Prostate gland (tissue), 2 donors: ENCODE results near the gene DDX11. TPM values are rescaled to one million over a fixed set of nuclear protein-coding genes. Genes with fewer than 3 reads are reported as not detected.
A peak's percentile ranks its signal among the peaks of the same experiment; 100 is the strongest.
"Not testable (repeated sequence)": the region's sequence is repeated elsewhere in the genome, so short reads cannot be mapped to it uniquely, and the experiment has no call there.

Experiments
- DNase-seq: peaks from one replicate; pipeline ENCODE4 v3.0.0-alpha.2; 2019; ENCODE audit warnings: low spot score
- H3K27ac ChIP-seq, 2 donors: fragments of 200-600 bp; sonication (generic); 2 replicates each; pipeline ENCODE4 v1.5.1; 2017 to 2019
- H3K27me3 ChIP-seq: fragments of 200-600 bp; sonication (generic); replicated peaks from 2 replicates; pipeline ENCODE4 v1.5.1; 2019; ENCODE audit not compliant: insufficient read depth
- H3K36me3 ChIP-seq, 2 donors: fragments of 200-600 bp; sonication (generic); 1 replicate in 1 of 2; 2 replicates in 1 of 2; pipeline versions ENCODE4 v1.5.1 to v1.8.1; 2017 to 2019
- H3K4me1 ChIP-seq: fragments of 200-600 bp; sonication (generic); replicated peaks from 2 replicates; pipeline ENCODE4 v1.5.1; 2019
- H3K4me3 ChIP-seq, 2 donors: fragments of 200-600 bp; sonication (generic); 2 replicates each; pipeline ENCODE4 v1.5.1; 2017 to 2019
- H3K9me3 ChIP-seq: fragments of 200-600 bp; sonication (generic); 2 replicates; pipeline ENCODE4 v1.5.1; 2017
- CTCF ChIP-seq, 4 experiments: fragments of 200-600 bp in 2 of 4; fragments of 450-650 bp in 2 of 4; sonication (generic) in 2 of 4; IDR thresholded peaks; 1 replicate in 3 of 4; 2 replicates in 1 of 4; pipeline ENCODE4 v1.5.1; 2016 to 2019; ENCODE audit warnings: antibody characterized with exemption in 4 of 4, mild to moderate bottlenecking in 2 of 4, moderate library complexity in 2 of 4
- POLR2A ChIP-seq: fragments of 450-650 bp; IDR thresholded peaks from one replicate; pipeline ENCODE4 v1.6.1; 2016; ENCODE audit warnings: antibody characterized with exemption, mild to moderate bottlenecking
- POLR2AphosphoS5 ChIP-seq: sonication (generic); formaldehyde crosslinking; IDR thresholded peaks from one replicate; pipeline ENCODE4 v1.6.1; 2017; ENCODE audit warnings: antibody characterized with exemption
- WGBS: methylation state at CpG from one replicate; pipeline ENCODE4 v1.1.5; 2018; 5-methylcytosine and 5-hydroxymethylcytosine counted together
- intact Hi-C: fragments of 100-400 bp; cut with DNase I; formaldehyde crosslinking; loops from one replicate; pipeline ENCODE4 v1.14.2; 2022
- total RNA-seq, 2 donors: library from RNA; depleted of rRNA; stranded (reverse); fragments of >200 nt; gene quantifications; one replicate each; pipeline ENCODE4 v1.1.0, GENCODE V29; 2016

DDX11 gene
- total RNA-seq, 2 donors from 2014 or later: 24.2 to 49.0 TPM

GRCh38 chr12:31053944-31054343, 19.7 kb upstream of the DDX11 start:
- H3K4me1 ChIP-seq, intact Hi-C loops, H3K36me3 ChIP-seq, H3K27me3 ChIP-seq, H3K9me3 ChIP-seq, H3K4me3 ChIP-seq, DNase-seq, H3K27ac ChIP-seq: not testable (repeated sequence)
- WGBS: 87% methylated on average over 1 of the region's 1 CpG
- TF ChIP-seq CTCF (IDR thresholded peaks at IDR 0.05): peak in 2 of 4 experiments; percentile 5 to 7

- no peak overlapping the region for H3K4me3 ChIP-seq
- H3K4me1 ChIP-seq: no peaks in the 10 kb centered on the region
- no peaks in the 10 kb centered on the region for H3K9me3 ChIP-seq
- H3K36me3 ChIP-seq: no peaks in the 10 kb centered on the region
- DNase-seq: no peak
- 91% methylated on average over 4 of the region's 4 CpGs for WGBS
- H3K27ac ChIP-seq: no peak overlapping the region
- no peaks in the 10 kb centered on the region for H3K27me3 ChIP-seq
- intact Hi-C loops: no loop called here
- TF ChIP-seq POLR2A (no peak), POLR2AphosphoS5 (no peak), CTCF (IDR thresholded peaks at IDR 0.05) (no peak)
These were observed 16.0 kb upstream of the DDX11 start for GRCh38 chr12:31057671-31058070.

DNA sequence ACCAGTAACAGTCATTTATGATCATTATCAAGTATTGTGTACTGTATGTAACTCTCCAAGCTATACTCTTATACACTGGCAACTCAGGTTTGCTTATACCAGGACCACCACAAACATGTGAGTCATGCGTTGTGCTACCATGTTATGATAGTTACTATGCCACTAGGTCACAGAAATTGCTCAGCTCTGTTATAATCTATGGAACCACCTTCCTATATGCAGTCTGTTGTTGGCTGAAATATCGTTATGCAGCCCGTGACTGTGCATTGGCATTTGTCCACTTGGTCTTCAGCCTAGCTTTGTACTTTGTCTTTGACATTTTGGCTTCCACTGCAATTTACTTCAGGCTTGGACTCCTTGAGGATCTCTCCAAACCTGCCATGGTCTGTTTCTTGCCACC, 7.5 kb upstream of the DDX11 start:
- DNase-seq, H3K27me3 ChIP-seq, H3K9me3 ChIP-seq, intact Hi-C loops, H3K4me3 ChIP-seq, H3K36me3 ChIP-seq, H3K27ac ChIP-seq, H3K4me1 ChIP-seq: not testable (repeated sequence)
- 31% methylated on average over 3 of the region's 3 CpGs for WGBS

GRCh38 chr12:31067656-31068055, 6.0 kb upstream of the DDX11 start:
- intact Hi-C loops, H3K36me3 ChIP-seq, DNase-seq, H3K27ac ChIP-seq, H3K27me3 ChIP-seq, H3K9me3 ChIP-seq, H3K4me3 ChIP-seq, H3K4me1 ChIP-seq: not testable (repeated sequence)
- 60% methylated on average over 2 of the region's 2 CpGs for WGBS

DNA sequence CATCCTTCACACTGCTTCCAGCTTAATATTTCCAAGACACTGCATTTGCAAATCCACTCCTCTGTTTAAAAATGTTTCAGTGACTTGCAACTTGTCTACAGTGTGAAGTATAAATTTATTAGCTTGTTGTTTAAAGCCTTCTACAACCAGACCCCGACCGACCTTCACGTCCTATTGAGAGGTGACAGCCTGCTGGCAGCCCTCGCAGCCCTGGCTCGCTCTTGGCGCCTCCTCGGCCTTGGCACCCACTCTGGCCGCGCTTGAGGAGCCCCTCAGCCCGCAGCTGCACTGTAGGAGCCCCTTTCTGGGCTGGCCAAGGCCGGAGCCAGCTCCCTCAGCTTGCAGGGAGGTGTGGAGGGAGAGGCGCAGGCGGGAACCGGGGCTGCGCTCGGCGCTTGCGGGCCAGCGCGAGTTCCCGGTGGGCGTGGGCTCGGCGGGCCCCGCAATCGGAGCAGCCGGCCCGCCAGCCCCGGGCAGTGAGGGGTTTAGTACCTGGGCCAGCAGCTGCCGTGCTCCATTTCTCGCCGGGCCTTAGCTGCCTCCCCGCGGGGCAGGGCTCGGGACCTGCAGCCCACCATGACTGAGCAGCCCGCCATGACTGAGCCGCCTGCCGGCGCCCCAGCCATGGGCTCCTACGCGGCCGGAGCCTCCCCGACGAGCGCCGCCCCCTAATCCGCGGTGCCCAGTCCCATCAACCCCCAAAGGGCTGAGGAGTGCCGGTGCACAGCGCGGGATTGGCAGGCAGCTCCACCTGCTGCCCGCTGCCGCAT, 2.5 kb upstream of the DDX11 start:
- H3K36me3 ChIP-seq, intact Hi-C loops, H3K4me1 ChIP-seq, DNase-seq, H3K27me3 ChIP-seq, H3K27ac ChIP-seq, H3K4me3 ChIP-seq, H3K9me3 ChIP-seq: not testable (repeated sequence)
- WGBS: 97% methylated on average over 26 of the region's 53 CpGs

DNA sequence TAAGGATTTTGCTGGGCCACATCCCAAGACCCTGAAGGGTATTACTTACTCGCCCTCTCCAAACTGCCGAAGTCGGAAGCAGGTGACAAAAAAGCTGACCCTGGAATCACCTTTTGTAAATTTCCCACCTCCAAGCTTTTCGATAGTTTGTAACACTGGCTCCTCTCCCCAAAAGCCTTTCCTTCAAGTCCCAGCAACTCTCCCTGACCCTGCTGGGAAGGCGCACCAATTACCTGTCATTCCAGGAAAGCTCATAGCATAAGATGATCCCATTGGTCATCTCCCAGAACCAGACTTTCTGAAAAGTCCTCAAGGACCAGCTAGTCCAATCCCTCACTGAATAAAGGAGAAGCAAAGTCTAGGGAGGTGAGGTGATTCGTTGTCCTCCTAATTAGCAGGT, 698 bp upstream of the DDX11 start:
- WGBS: 32% methylated on average over 5 of the region's 6 CpGs
- H3K9me3 ChIP-seq, H3K27ac ChIP-seq, DNase-seq, H3K4me1 ChIP-seq, H3K36me3 ChIP-seq, H3K27me3 ChIP-seq, intact Hi-C loops: not testable (repeated sequence)
- H3K4me3 ChIP-seq: peak overlapping the region; percentile 51 to 67

GRCh38 chr12:31074333-31074874, 744 bp downstream of the DDX11 start:
- DNase-seq, H3K4me1 ChIP-seq, H3K27me3 ChIP-seq, H3K9me3 ChIP-seq, H3K36me3 ChIP-seq, intact Hi-C loops: not testable (repeated sequence)
- Histone ChIP-seq H3K4me3 (peak overlapping the region; percentile 51 to 67), H3K27ac (peak overlapping the region; percentile 90 to 92)
- 2% methylated on average over 16 of the region's 16 CpGs for whole genome bisulfite sequencing
- peak in 2 of 4 experiments; percentile 17 to 32 for TF ChIP-seq CTCF (IDR thresholded peaks at IDR 0.05)

DNA sequence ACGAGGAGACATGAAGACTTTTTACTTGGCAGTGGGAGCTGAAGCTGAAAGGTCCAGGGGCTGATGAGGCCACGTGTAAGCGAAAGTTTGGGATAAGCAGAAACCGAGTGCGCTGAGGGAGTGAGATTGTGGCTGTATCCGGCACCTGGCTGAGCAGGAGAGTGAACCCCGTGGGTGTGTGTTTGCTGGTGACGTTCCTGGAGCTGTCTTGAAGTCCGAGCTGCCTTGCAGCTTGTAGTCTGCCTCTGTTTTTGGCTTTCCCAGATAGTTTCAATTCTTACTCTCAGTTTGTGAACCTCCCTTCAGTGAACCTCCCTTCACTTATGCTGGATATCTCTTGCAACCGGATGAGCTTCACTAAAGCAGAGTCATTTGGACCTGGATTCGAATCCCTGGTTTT, 2.5 kb downstream of the DDX11 start:
- H3K36me3 ChIP-seq, intact Hi-C loops, H3K27ac ChIP-seq, DNase-seq, H3K27me3 ChIP-seq, H3K9me3 ChIP-seq, H3K4me1 ChIP-seq, H3K4me3 ChIP-seq: not testable (repeated sequence)
- WGBS: 81% methylated on average over 7 of the region's 11 CpGs

GRCh38 chr12:31077095-31077494, 3.4 kb downstream of the DDX11 start:
- DNase-seq, intact Hi-C loops, H3K27ac ChIP-seq: not testable (repeated sequence)

More at GRCh38 chr12:31077095-31077494, 3.4 kb downstream of the DDX11 start:
- not testable (repeated sequence) for H3K27me3 ChIP-seq, H3K4me3 ChIP-seq, H3K9me3 ChIP-seq, H3K36me3 ChIP-seq, H3K4me1 ChIP-seq
- WGBS: 82% methylated on average over 4 of the region's 4 CpGs
